Keratinocyte (primary cell): Measurements from ENCODE around the gene SLC25A11. TPM values are rescaled to one million over a fixed set of nuclear protein-coding genes. Genes with fewer than 3 reads are reported as not detected.

ENCODE experiments used
- DNase-seq: peaks from one replicate; pipeline ENCODE4 v3.0.0-alpha.2; 2011; ENCODE audit warnings: low read depth, missing footprints, low spot score
- FAIRE-seq: peaks from 2 replicates; lab custom pipeline; 2011; peaks lifted over from hg19 to GRCh38; lab: Jason Lieb, UNC
- H2AFZ ChIP-seq: 2 replicates; pipeline ENCODE4 v1.6.0; 2012; ENCODE audit warnings: low read length, control low read depth, inconsistent platforms; ENCODE audit not compliant: control insufficient read depth
- H3K27ac ChIP-seq: 2 replicates; pipeline ENCODE4 v1.5.1; 2011; ENCODE audit warnings: low read length; ENCODE audit not compliant: control insufficient read depth, insufficient read depth
- H3K27me3 ChIP-seq: 3 replicates; pipeline ENCODE4 v1.6.0; 2011; ENCODE audit warnings: low read length; ENCODE audit not compliant: control insufficient read depth, insufficient read depth; ENCODE audit errors: extremely low read depth
- H3K36me3 ChIP-seq, 2 experiments: 2 replicates in 1 of 2; 3 replicates in 1 of 2; pipeline ENCODE4 v1.5.1; 2011; ENCODE audit warnings: low read length in 2 of 2, mild to moderate bottlenecking in 1 of 2; ENCODE audit not compliant: control insufficient read depth in 2 of 2, insufficient read depth in 2 of 2; ENCODE audit errors: extremely low read depth in 1 of 2
- H3K4me1 ChIP-seq: 3 replicates; pipeline ENCODE4 v1.5.1; 2011; ENCODE audit warnings: low read length; ENCODE audit not compliant: control insufficient read depth, insufficient read depth; ENCODE audit errors: extremely low read depth
- H3K4me2 ChIP-seq: 3 replicates; pipeline ENCODE4 v1.6.0; 2011; ENCODE audit warnings: low read depth, low read length; ENCODE audit not compliant: control insufficient read depth, insufficient read depth; ENCODE audit errors: extremely low read depth
- H3K4me3 ChIP-seq, 3 experiments: fragments of 200-600 bp in 1 of 3; sonication (generic) in 1 of 3; 2 replicates in 2 of 3; 3 replicates in 1 of 3; pipeline ENCODE4 v1.5.1; 2011 to 2016; ENCODE audit warnings: low read length in 3 of 3, mild to moderate bottlenecking in 3 of 3, control low read depth in 2 of 3, inconsistent platforms in 1 of 3, low read depth in 1 of 3, mixed read lengths in 1 of 3, mixed run types in 1 of 3, moderate library complexity in 1 of 3; ENCODE audit not compliant: control insufficient read depth in 2 of 3, insufficient read depth in 2 of 3; ENCODE audit errors: extremely low read depth in 1 of 3
- H3K79me2 ChIP-seq: 2 replicates; pipeline ENCODE4 v1.6.0; 2012; ENCODE audit warnings: low read length; ENCODE audit not compliant: control insufficient read depth, insufficient read depth
- H3K9ac ChIP-seq: 3 replicates; pipeline ENCODE4 v1.6.0; 2011; ENCODE audit warnings: low read length; ENCODE audit not compliant: control insufficient read depth, insufficient read depth; ENCODE audit errors: extremely low read depth
- H3K9me1 ChIP-seq: 3 replicates; pipeline ENCODE4 v1.6.0; 2011; ENCODE audit warnings: low read length; ENCODE audit not compliant: control insufficient read depth, insufficient read depth; ENCODE audit errors: extremely low read depth
- H3K9me3 ChIP-seq: 2 replicates; pipeline ENCODE4 v1.5.1; 2012; ENCODE audit warnings: low read depth, low read length; ENCODE audit not compliant: control insufficient read depth
- H4K20me1 ChIP-seq: 3 replicates; pipeline ENCODE4 v1.6.0; 2011; ENCODE audit warnings: low read length; ENCODE audit not compliant: control insufficient read depth, insufficient read depth; ENCODE audit errors: extremely low read depth
- CTCF ChIP-seq, 3 experiments: IDR thresholded peaks in 1 of 3; conservative IDR thresholded peaks in 1 of 3; optimal IDR thresholded peaks in 1 of 3; 2 replicates in 2 of 3; 3 replicates in 1 of 3; pipeline versions ENCODE3 to v1.5.1; 2011; ENCODE audit warnings: low read length in 3 of 3, mild to moderate bottlenecking in 3 of 3, moderate library complexity in 2 of 3, control low read depth in 1 of 3, inconsistent platforms in 1 of 3; ENCODE audit not compliant: insufficient read depth in 2 of 3; ENCODE audit errors: extremely low read depth in 1 of 3
- EZH2 ChIP-seq: IDR thresholded peaks from one replicate; pipeline ENCODE4 v1.6.1; 2012; ENCODE audit warnings: inconsistent platforms, mild to moderate bottlenecking, low read length, moderate library complexity
- dilution Hi-C: fragments of 300-500 bp; cut with MboI; formaldehyde crosslinking; loops from one replicate; pipeline ENCODE4 v1.7.0; 2020; ENCODE audit warnings: low sequenced_read_pairs; ENCODE audit not compliant: extremely low pct_ligation_motif_present
- polyA plus RNA-seq, 5 experiments: library from polyadenylated mRNA; depleted of rRNA in 3 of 5; stranded (reverse) in 3 of 5; stranded (forward) in 1 of 5; unstranded in 1 of 5; fragments of >200 nt; gene quantifications; 1 replicate in 1 of 5; 2 replicates in 3 of 5; 3 replicates in 1 of 5; pipeline versions ENCODE4 v1.2.1 to v1.2.3, GENCODE V29; 2011 to 2012; ENCODE audit warnings: missing spikeins in 2 of 5, low read depth in 1 of 5, low replicate concordance in 1 of 5

SLC25A11 gene
- polyA plus RNA-seq, 1 donor (not counting 4 experiments of a cell fraction or from before 2014, with no cell fraction given) = 33.8 TPM

DNA sequence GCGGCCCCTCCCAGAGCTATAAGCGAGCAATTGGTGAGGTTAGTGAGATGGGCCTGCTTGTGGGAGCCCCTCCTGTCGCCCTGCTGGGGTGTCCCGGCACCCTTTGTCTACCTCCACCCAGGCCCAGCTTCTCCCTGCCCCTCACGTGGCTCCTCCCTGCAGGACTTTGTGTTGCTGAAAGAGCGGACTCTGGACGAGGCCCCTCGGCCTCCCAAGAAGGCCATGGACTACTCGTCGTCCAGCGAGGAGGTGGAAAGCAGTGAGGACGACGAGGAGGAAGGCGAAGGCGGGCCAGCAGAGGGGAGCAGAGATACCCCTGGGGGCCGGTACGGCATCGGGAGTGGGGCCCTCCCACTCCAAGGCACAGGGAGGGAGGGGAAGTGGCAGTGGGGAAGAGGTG lies 46.6 kb downstream of the SLC25A11 start:
- DNase-seq = no peak
- dilution Hi-C loops = no loop called here
- no peak for FAIRE-seq
- Histone ChIP-seq H4K20me1 (peaks cover 10% of the 10 kb centered on the region), H3K9ac (no peak overlapping the region), H3K9me3 (no peaks in the 10 kb centered on the region), H3K27me3 (no peaks in the 10 kb centered on the region), H3K79me2 (no peaks in the 10 kb centered on the region), H3K4me3 (no peak overlapping the region), H3K36me3 (peaks cover 54 to 55% of the 10 kb centered on the region in 2 experiments), H3K4me1 (no peaks in the 10 kb centered on the region), H3K4me2 (no peak overlapping the region), H2AFZ (no peak overlapping the region), H3K9me1 (no peaks in the 10 kb centered on the region), H3K27ac (no peak overlapping the region)
- TF ChIP-seq CTCF (optimal IDR thresholded peaks at IDR 0.05 in 1 of 3, IDR thresholded peaks at IDR 0.05 in 1 of 3, conservative IDR thresholded peaks at IDR 0.05 in 1 of 3; ENCODE audit: extremely low read depth in 1 of 3, insufficient read depth in 2 of 3, low read length in 3 of 3) = no peak
- no peak for TF ChIP-seq EZH2

DNA sequence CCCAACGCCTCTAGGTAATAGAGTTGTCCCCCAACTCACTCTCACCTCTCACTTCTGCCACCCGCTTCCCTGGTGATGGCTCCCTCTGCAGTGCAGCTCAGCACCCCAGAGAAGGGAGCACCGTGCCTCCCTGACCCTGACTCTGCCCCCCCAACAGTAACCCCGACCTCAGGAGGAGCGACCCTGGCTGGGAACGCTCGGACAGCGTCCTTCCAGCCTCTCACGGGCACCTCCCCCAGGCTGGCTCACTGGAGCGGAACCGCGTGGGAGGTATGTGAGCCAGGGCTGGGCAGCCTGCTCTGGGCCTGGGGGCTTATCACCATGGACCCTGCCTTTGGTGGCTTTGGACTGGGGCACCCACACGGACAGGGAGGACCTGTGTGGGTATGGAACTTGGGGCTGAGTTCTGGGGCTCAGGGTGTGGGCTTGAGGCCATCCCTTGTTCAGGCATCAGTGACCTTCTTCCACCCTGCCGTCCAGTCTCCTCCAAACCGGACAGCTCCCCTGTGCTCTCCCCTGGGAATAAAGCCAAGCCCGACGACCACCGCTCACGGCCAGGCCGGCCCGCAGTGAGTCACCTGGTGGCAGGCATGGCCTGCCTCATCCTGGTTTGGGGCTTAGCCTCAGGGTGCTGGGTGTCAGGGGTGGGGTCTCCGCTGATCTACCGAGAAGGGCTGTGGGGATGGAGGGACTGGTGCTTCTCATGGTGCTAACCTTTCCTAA lies 47.2 kb downstream of the SLC25A11 start:
- DNase-seq = no peak
- Histone ChIP-seq H4K20me1 (peaks cover 10% of the 10 kb centered on the region), H3K4me3 (no peak overlapping the region), H3K36me3 (peaks cover 57 to 59% of the 10 kb centered on the region in 2 experiments), H3K27ac (no peak overlapping the region), H3K9ac (no peak overlapping the region), H3K4me1 (no peaks in the 10 kb centered on the region), H3K9me3 (no peaks in the 10 kb centered on the region), H3K27me3 (no peaks in the 10 kb centered on the region), H2AFZ (no peak overlapping the region), H3K79me2 (no peaks in the 10 kb centered on the region), H3K4me2 (no peak overlapping the region), H3K9me1 (no peaks in the 10 kb centered on the region)
- no peak for FAIRE-seq
- dilution Hi-C loops = no loop called here
- no peak for TF ChIP-seq CTCF (optimal IDR thresholded peaks at IDR 0.05 in 1 of 3, IDR thresholded peaks at IDR 0.05 in 1 of 3, conservative IDR thresholded peaks at IDR 0.05 in 1 of 3; ENCODE audit: extremely low read depth in 1 of 3, insufficient read depth in 2 of 3, low read length in 3 of 3)
- TF ChIP-seq EZH2 = no peak
